ENCODE measurements around the gene SPATA13. TPM values are rescaled to one million over a fixed set of nuclear protein-coding genes. Genes with fewer than 3 reads are reported as not detected.

SPATA13 gene
- 6.4 to 9.6 TPM (median 8.4 TPM) in 5 replicates for total RNA-seq (2022; extraction: Qiagen RNA extraction; ENCODE audit: low read depth)

DNA sequence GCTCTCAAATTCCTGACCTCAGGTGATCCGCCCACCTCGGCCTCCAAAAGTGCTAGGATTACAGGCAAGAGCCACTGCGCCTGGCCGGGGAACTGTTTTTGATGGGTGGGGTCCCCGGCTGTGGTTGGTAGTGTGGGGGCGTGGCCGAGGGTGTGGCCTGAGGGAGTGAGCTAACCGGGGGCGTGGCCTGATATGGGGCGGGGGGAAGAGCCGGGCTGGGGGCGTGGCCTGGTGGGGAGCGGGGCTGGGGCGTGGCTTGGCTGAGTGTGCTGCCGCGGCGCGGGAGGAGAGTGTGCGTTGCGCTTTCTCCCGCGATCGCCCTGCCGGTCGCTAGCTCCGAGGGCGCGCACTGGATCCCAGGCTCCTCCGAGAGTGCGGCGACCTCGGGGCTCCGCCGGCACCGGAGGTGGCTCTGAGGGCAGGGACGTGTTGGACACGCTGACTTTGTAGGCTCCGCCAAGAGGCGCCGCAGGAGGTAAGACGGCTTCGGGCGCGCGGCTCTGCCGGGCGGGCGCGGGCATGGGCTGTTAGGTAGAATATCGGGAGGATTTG lies at the start of gene SPATA13:
SPATA13 (plus strand) TSS at position 263 of the 552 bp plus-strand sequence. CDS start 62,210 bp downstream, outside the sequence.

DNA sequence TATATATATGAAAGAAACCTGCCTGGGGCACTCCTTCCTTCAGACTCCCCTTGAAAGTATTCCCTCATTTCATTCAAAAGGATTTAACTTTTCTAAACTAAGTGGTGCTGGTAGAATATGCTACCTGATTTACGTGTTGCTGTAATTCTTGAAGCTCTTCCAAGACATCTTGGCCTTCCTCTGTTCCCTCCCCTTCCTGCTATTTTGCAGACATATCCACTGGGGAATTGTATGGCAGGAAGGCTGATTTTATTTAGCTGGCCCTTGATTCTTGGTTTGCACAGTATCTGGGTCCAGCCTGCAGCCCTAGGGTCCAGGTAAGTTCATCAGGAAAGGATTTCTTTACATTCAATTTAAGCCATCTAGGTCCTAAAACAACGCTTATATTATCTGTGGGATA lies 148.8 kb downstream of the SPATA13 start, which contains the start of gene C1QTNF9:
C1QTNF9 (plus strand) TSS at position 281 of the 400 bp plus-strand sequence. CDS start 6,424 bp downstream, outside the sequence.

Other genes starting within 250 kb of the SPATA13 start
- gene C1QTNF9, start 148.9 kb downstream of the SPATA13 start, total RNA-seq (2022; extraction: Qiagen RNA extraction; ENCODE audit: low read depth), result not detected in 5 replicates

All from A549 treated with DMSO at 1 μM for 4 hours (cell line).